Stimulated activated CD8-positive, alpha-beta memory T cell treated with anti-CD3 and anti-CD28 coated beads, Interleukin-4, amount 100 ng/mL, for 24 hours (primary cell): ENCODE data around the gene PKP2.
"Not testable (repeated sequence)": the region's sequence is repeated elsewhere in the genome, so short reads cannot be mapped to it uniquely, and the experiment has no call there.

Source experiments
- DNase-seq: peaks from one replicate; pipeline ENCODE4 v3.0.0-alpha.2; 2020; ENCODE audit warnings: low read depth

PKP2 gene

DNA sequence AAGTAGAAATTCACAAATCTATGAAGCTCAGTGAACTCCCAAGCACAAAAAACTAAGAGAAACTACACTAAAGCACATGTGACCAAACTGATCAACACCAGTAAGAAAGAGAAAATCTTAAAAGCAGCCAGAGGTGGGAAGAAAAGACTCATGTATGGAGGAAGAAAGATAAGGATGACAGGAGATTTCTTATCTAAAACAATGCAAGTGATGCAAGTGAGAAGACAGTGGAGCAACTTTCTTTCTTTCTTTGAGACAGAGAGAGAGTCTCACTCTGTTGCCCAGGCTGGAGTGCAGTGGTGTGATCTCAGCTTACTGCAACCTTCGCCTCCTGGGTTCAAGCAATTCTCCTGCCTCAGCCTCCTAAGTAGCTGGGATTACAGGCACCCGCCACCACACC is 34.9 kb downstream of the PKP2 start:
- DNase-seq, result not testable (repeated sequence)

DNA sequence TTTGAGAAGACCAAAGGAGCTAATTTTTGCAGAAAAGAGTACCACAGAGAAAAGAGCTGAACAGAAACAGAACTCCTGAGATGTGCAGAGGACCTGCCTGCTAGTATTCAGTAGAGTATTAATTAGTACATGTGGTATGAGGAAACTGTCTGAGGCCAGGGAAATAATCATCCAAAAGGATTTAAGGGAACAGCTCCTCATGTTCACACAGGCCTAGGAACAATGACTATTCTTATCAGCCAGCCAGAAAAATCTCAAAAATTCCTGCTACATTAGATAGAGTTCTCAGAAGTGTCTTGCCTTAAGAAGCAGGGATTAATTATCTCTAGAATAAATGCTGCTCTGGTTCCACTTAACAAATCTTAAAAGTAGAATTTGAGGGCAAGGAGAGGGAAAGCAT is 36.4 kb downstream of the PKP2 start:
- DNase-seq, result no peak

DNA sequence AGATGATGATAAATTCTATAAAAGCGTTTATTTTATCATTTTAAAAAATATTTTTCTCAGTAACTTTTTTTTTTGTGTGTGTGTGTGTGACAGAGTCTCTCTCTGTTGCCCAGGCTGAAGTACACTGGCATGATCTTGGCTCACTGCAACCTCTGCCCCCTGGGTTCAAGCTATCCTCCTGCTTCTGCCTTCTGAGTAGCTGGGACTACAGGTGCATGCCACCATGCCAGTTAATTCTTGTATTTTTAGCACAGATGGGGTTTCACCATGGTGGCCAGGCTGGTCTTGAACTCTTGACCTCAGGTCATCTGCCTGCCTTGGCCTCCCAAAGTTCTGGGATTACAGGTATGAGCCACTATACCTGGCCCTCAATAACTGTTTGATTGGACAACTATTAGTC is 37.2 kb downstream of the PKP2 start:
- DNase-seq, result no peak

DNA sequence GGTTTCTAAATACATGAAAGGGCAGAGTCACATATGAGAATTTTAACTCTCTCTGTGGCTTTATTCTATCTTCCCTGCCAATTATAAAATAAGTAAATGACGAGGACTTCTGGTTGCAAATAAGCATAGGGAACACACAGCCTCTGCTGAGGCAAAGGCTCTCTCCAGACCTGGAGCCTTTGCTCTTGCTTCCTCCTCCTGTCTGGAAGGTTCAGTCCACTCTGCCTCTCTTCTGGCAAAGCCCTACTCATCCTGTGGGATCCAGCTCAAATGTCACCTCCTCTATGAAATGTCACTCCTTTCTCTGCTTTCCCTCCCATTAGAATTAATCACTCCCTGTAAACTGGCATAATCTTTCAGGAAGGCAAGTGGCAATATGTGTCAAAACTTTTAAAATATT is 41.9 kb downstream of the PKP2 start:
- DNase-seq, result no peak

DNA sequence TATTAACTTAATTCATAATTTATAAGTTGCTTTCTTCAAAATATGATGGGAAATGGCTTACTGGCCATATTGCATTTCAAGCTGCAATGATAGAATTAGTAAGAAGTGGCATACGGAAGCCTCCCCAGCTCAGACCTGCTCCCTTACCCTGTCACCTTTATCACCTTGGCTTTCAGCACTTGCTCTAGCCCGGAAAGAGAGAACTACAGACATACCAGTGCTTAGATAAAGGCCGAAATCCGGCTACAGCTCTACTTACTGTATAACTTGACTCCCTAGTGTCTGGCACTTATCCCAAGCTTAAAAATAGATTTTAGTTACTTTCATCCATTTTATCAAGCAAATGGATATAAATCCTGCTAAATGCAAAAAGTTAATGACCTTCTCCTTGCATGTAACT is 42.5 kb downstream of the PKP2 start:
- DNase-seq, result no peak

DNA sequence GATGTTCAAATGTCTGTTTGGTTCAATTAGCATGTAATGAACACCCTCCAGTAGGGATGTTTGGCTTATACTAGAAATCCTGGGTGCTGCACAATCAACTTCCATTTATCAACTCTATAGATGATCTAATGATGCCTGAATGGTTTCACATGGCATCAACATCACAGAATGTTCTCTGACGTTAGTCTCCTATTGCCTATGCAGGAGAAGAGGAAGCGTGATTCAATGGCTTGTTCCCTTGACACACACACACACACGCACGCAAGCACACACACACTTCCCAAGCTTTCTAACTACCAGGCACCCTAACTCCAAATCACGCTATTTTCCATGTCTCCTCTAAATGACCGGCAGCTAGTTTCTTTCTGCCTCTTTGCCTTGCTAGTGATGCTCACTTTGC is 49.3 kb downstream of the PKP2 start:
- no peak for DNase-seq

DNA sequence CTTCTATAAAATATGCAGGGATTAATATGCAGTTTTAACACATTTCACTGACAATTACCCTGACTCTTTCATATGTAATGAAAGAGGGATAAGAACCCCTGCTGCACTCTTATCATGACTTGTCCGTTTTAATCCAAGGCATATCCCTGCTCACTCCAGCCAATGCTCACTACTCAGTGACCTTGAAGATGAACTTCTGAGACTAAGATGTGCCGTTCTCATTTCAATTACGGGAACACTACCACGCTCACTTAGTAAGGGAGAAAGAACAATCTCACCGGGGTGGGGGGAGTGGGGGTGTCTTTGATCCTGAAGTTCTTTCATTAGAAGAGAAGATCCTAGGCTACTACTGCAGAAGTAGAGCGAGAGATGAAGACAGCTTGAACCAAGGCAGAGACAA is 50.5 kb downstream of the PKP2 start:
- DNase-seq, result no peak

DNA sequence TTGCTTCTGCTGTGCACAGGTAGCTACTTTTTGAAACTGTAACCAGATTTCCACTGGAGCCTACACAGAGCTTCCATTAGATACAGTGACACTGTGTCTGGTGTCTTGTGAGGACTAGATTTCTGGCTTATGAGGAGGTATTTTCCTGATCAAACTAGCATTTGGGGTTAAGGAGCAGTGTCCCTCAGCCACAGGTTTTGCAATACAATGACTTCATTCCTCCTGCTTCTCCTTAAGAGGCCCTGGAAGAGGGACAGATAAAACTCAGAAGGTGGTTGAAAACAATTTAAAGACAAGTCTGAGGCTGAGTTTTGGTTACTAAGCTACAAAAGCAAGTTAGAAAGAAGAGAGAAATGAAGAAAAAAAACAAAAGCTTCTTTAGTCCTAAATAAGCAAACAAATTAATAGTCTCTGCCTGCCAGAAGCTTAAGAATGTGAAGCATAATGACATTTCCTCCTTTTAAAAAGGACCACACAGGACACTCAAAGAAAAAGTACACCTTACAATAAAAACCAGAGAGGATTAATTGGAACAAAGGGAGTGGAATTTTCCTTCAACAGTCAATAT is 53.0 kb downstream of the PKP2 start:
- no peak for DNase-seq

DNA sequence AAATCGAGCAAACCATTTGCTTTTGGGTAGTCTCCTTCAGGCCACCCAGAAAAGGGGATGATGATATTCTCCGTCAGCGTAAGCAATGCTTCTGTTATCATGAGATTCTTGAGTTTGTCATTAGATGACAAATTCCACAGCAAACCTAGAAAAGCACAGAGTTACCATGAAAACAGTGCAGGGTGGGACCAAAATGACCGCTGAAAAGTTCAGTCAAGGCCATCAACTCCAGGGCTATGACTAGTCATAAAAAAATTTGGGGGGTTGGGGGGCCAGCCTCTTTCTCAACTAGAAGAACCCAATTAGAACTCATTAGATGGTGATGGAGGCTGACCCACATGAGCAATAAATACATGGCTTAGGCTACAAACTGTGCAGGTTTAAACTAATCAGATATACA is 55.5 kb downstream of the PKP2 start:
- DNase-seq, result no peak

DNA sequence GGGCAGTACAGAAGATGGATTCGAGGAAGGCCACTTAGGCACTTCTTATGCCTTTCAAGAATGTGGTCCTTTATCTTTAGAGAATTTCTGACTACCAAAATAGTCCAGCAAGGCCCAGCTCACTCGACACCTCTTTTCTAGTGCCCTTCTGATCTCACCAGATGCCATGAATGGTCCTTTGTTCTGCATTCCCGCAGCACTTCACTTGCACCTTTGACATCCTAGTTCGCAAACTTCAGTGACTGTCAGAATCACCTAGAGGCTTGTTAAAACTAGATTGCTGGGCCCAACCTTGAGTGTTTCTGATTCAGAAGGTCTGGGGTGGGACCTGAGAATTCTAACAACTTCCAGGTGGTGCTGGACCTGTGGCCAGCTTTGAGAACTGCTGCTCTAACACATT is 56.7 kb downstream of the PKP2 start:
- no peak for DNase-seq

DNA sequence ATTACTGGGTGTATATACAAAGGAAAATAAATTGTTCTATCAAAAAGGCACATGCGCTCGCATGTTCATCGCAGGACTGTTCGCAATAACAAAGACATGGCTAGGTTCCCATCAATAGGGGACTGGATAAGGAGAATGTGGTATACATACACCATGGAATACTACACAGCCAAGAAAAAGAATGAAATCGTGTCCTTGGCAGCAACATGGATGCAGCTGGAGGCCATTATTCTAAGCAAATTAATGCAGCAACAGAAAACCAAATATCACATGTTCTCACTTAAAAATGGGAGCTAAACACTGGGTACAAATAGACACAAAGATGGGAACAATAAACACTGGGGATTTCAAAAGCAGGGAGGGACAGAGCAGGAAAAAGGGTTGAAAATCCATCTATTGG is 58.6 kb downstream of the PKP2 start:
- no peak for DNase-seq

DNA sequence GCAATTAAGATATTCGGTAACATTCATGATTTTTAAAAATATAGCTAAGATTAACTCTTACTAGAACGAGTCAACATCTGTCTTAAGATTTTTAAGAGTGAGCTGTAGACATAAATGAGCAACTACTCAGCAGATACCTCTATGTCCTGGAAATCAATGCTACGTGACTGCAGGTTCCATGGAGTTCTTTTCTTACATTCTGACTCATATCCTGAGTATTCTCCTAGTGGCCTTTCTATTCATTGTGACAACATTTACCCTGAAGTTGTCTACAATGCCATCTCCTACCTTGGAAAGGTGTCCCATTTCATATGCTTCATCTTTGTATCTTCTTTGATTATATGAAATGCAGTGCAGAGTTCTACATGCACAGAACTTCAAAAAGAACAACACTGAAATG is 59.9 kb downstream of the PKP2 start:
- DNase-seq, result no peak

DNA sequence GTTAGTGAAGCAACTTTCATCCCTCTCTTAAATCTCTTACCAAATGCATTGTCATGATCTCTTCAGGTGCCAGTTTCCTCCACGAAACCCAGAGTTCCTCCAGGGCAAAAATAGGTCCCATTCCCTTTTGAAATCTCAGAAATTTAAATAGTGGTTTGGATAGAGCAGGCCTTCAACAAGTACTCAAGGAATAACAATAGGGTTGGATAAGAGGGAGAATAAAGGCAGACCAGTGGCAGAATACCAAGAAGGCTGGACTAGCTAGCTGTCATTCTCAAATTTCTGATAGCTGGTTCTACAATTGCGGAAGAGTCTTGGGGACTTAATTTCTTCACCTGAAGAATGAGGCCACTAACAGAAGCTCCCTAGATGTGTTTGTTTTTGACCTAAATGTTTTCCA is 62.5 kb downstream of the PKP2 start:
- no peak for DNase-seq

DNA sequence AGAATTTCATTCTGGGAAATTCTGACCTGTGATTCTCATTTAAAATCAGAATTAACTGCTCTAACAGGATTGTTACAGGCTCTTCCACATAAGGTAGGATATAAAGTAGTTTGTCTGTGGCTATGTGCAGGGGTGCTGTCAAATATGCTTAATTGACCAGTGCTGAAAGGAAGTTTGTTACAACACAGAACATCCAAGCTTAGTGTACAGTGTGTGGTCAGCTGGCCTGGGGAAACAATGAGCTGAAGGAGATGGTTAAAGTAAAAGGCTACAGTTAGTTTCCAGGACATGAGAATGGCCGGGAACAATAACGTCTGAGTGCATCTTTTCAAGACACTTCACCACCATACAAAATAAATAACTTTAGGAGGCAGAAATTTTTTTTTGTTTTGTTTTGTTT is 68.0 kb downstream of the PKP2 start:
- DNase-seq, result no peak

DNA sequence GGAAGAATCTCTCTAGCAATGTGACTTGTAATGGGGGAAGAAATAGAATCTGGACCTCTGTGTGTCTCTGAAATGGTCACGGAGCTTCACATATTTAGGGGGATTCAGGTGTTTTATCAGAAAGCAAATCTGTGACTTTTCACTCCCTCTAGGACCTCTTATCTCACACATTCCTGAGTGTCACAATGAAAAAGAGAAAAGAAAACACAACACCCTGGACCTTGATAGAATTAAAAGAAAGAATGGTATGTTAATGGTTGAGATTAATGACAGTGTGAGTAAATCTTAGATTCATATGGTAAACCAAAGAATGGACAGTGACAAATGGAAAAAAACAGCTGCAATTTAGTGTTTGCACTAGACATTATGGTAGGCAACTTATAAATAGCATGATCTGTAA is 68.5 kb downstream of the PKP2 start:
- DNase-seq, result no peak

DNA sequence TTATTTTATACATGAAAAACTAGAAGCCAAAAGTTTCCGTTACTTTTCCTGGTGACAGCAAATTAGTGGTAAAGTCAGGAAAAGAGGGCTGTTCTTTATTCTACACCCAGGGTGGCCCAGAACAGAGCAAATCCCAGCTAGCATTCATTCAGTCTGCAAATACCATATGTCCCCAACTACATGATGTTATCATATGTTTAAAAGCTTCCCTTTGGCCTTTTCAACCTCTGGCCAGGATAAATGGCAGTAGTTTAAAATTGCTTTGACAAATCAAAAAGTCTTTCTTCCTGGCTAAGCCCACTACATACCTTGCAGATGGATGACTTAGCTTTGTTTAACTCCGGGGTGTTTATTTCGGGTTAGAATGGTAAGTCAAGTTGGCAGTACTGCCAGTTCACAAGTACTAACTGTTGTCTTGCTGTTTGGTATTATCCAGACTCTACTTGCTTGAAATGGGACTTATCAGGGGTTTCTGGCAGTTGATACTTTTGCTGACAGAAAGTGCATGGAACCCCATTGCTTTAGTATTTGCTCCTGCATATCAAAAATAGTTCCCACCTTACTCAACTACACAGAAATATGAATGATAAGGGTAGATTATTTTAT is 69.7 kb downstream of the PKP2 start:
- no peak for DNase-seq

DNA sequence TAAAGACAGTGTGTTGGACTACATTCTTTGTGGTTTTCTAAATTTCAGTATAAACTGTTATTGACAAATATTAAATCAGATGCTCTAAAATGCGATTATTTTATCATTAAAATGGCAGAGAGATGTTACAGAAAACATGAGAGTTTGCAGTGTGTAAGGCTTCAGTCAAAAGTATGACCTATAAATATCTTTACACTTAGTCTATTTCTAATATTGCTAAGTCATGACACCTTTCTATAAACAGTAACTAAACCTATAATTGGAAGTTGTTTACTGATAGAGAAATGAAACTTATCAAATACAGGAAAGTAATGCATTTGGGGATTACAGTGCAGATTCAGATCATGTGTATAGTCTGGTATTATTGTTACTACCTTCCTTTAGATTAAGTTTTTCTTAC is 72.0 kb downstream of the PKP2 start:
- DNase-seq, result no peak

DNA sequence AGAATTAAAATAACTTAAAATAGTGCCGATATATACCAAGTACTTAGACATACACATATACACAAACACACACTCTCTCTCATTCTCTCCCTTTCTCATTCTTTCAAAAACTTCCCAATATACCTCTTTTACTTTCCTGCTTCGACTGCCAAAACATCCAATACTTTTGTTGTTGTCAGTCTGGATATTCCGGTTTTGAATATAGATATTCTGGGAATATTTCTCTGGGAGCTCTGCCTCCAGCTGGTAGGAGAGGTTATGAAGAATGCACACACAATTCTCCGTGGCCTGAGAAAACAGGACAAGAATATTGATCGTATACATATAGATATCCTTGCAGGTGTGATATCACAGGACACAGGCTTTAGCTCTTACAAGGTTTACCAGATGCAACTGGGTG is 74.2 kb downstream of the PKP2 start:
- DNase-seq, result no peak

DNA sequence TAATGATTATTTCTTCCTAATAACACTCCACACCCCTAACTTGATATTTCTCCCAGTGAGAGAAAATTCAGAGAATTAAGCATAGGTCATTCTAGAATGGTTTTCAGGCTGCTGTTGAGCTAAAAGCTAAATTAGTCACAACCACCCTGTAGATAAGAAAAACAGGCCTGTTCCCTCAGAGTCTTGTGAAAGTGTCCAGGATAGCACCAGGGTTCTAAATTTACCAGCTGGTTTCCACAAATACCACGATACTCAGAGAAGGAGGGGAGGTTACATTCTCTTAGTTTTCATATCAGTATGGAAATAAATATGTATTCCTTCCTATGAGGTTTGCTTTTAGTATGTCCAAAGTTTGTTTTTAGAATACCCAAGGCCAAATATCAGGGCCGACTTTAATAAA is 74.9 kb downstream of the PKP2 start:
- no peak for DNase-seq

DNA sequence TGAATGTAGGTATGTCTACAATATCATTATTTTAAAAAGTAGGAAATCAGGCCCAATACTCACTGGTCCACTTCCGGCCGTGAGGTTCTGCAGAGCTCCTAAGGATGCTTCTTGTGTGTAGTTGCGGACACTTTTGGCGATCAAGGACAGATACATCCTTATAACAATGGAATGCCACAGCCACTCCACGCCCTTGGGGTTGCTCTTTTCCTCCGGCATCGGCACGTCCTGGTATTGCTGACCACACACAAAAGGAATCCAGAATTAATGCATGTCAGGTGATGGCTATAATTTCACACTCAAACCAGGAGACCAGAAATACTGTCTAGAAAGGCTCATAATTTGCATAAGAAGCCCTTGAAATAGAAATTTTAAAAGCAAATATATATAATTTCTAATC is 75.3 kb downstream of the PKP2 start:
- no peak for DNase-seq

DNA sequence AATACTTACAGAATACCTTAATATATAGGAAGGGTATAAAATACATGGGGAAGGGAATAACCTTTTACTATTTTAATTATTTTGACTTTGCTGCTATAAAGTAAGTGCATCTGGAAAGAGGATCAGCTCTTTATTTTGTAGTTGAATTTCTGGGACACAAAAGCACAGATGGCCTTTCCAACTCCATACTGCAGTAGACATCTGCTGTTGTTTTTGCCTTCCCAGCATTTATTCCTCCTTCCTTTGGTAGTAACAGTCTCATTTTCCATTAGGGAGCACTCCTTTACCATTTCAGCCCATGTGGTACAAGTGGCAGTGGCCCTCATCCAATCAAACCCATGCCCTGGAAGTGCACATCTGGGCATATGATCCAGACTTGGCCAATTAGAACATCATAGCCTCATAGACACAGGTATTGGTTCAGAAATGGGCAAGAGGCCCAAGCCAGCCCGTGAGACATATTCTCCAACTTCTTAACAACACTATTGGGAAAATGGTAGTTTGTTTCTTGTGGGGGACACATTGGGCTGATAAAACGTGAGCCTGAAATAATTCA is 76.1 kb downstream of the PKP2 start:
- DNase-seq, result no peak

DNA sequence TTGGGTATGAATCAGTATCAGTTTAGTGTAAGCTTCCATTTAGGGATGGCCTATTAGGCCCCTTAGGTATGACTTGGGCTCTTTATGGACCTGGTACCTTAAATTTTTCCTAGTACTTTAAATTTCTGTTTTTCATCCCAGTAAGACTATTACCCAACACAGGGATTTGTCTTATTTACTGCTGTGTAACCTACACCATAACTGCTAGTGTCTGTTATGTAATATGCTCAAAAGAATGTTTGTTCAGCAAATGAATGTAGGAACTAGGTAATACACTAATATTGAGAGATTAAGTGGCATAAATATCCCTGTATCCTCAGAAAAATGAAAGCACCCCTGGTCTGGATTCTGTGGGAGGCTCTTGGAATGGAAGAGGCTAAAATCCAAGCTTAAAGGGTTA is 77.2 kb downstream of the PKP2 start:
- no peak for DNase-seq

DNA sequence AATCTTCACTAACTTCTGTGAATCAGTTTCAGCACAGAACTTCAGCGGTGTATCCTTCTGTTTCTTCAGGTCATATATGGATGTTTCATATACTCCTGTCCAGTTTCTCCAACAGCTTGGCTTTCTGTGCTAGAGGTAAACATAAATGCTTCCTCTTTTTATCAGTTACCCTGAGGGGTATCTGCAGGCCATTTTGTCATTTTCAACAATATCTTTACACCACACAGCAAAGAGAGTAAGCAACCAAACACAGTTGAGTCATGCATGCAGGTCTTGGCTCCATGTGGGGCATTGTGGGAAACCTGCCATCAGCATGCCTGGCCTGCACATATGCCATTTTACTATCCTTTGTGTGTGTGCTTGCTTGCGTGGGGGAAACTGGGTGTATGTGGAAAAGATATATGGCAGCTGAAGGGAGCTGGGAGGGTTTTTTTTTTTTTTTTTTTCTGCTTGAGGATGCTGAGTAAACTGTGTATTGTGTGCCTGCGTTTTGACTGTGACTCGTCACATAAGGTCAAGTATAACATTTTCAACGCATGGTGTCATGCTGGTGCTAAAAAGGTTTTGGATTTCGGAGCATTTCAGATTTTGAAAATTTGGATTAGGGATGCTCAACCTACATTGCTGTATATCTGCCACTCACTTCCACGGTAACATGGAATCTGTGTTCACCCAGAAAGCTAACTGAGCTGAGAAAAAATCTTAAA is 84.7 kb downstream of the PKP2 start:
- no peak for DNase-seq

DNA sequence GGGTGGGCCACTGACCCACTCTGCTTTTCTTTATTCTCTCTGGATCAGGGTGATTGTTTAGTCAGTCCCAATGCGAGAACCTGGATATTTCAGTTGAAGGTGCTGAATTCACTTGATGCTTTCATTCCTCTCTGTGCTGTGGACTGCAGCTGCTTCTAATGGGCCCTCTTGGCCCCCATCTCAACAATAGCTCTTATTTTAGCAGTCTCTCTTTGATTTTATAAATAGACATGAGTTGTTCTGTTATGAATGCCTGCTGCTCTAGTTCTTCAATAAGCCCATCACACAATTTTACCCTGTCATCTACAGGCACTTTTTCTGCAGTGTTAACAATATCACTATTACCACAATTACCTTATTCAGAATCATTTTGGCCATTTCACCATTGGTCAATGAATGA is 86.7 kb downstream of the PKP2 start:
- no peak for DNase-seq
